PC-3 (cell line): ENCODE results near the gene TMEM169.

Source experiments
- EZH2 ChIP-seq: fragments of 300-600 bp; sonication (generic); IDR thresholded peaks from one replicate; pipeline ENCODE4 v1.6.1; 2017; ENCODE audit warnings: antibody characterized with exemption, mild to moderate bottlenecking, low read length; ENCODE audit not compliant: unreplicated experiment
- EZH2phosphoT487 ChIP-seq: fragments of 300-600 bp; sonication (generic); IDR thresholded peaks from 2 replicates; pipeline ENCODE4 v1.6.1; 2018; ENCODE audit warnings: mild to moderate bottlenecking, antibody characterized with exemption, low read length, borderline replicate concordance
- TF ChIP-seq, protein P1 (sequence below): fragments of 300-600 bp; sonication (generic); conservative IDR thresholded peaks from 2 replicates; pipeline ENCODE4 v1.5.1; 2017; ENCODE audit warnings: antibody characterized with exemption, low read depth, mild to moderate bottlenecking, low read length

DNA sequence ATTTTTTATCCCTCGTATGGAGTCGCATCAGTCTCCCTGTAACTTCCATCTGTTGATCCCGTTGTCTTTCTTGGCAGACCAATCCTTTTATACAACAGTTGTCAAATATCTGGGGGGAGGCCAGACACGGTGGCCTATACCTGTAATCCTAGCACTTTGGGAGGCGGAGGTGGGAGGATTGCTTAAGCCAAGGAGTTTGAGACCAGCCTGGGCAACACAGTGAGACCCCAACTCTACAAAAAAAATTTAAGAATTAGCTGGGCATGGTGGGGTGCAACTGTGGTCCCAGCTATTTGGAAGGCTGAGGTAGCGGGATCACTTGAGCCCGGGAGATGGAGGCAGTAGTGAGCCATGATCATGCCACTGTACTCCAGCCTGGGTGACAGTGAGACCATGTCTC is 29.4 kb downstream of the TMEM169 start:
- TF ChIP-seq EZH2phosphoT487 (no peak), EZH2 (no peak)
- TF ChIP-seq, protein P1, sequence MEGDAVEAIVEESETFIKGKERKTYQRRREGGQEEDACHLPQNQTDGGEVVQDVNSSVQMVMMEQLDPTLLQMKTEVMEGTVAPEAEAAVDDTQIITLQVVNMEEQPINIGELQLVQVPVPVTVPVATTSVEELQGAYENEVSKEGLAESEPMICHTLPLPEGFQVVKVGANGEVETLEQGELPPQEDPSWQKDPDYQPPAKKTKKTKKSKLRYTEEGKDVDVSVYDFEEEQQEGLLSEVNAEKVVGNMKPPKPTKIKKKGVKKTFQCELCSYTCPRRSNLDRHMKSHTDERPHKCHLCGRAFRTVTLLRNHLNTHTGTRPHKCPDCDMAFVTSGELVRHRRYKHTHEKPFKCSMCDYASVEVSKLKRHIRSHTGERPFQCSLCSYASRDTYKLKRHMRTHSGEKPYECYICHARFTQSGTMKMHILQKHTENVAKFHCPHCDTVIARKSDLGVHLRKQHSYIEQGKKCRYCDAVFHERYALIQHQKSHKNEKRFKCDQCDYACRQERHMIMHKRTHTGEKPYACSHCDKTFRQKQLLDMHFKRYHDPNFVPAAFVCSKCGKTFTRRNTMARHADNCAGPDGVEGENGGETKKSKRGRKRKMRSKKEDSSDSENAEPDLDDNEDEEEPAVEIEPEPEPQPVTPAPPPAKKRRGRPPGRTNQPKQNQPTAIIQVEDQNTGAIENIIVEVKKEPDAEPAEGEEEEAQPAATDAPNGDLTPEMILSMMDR: no peak
